Skin of body (tissue), 2 donors: Measurements from ENCODE around the gene PTPRN2. TPM values are rescaled to one million over a fixed set of nuclear protein-coding genes. Genes with fewer than 3 reads are reported as not detected.

Experiments
- DNase-seq: peaks from one replicate; lab custom pipeline; 2025; lab: John Stamatoyannopoulos, UW
- total RNA-seq: library from RNA; depleted of rRNA; stranded (reverse); fragments of >200 nt; gene quantifications from one replicate; pipeline ENCODE4 v1.2.3, GENCODE V29; 2014

Gene PTPRN2
- total RNA-seq, 1 donor from 2014 or later, result 0.99 TPM

- DNase-seq, result no peak
Measured at GRCh38 chr7:158008267-158008666, 579.4 kb downstream of the PTPRN2 start.

DNA sequence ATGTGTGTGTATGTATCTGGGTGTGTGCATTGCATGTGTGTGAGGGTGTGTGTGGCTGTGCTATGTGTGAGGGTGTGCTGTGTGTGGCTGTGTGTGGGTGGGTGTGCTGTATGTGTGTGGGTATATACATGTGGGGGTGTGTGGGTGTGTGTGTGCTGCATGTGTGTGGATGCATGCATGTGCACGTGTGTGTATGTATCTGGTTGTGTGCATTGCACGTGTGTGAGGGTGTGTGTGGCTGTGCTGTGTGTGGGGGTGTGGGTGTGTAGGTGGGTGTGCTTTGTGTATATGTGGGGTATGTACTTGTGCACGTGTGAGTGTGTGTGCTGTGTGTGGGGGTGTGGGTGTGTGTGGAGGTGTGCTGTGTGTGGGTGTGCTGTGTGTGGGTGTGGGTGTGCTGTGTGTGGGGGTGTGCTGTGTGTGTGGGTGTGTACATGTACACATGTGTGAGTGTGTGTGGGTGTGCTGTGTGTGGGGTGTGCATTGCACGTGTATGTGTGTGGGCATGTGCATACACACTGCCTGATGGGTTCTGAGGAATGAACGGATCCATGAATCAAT lies 579.8 kb downstream of the PTPRN2 start:
- no peak for DNase-seq

- DNase-seq, result no peak
Measured at GRCh38 chr7:158006841-158007696, 580.6 kb downstream of the PTPRN2 start.

GRCh38 chr7:158005531-158005930 lies 582.1 kb downstream of the PTPRN2 start:
- no peak for DNase-seq

DNA sequence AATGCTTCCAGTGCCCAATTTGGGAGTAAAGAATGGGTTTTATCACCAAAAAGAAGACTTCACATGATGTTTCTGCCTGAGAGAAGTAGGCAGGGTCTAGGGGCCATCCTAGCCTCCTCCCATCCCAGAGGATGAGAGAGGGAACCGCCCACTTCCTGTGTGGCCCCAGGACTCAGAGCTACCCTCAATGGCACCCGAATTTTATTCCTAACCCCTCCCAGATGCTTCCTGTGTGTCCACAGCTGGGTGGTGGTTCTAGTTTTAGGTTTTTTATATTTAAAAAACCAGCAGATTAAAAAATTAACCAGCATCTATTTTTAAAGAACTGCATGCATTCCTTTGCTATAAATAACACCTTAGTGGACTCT lies 583.5 kb downstream of the PTPRN2 start:
- no peak for DNase-seq

DNA sequence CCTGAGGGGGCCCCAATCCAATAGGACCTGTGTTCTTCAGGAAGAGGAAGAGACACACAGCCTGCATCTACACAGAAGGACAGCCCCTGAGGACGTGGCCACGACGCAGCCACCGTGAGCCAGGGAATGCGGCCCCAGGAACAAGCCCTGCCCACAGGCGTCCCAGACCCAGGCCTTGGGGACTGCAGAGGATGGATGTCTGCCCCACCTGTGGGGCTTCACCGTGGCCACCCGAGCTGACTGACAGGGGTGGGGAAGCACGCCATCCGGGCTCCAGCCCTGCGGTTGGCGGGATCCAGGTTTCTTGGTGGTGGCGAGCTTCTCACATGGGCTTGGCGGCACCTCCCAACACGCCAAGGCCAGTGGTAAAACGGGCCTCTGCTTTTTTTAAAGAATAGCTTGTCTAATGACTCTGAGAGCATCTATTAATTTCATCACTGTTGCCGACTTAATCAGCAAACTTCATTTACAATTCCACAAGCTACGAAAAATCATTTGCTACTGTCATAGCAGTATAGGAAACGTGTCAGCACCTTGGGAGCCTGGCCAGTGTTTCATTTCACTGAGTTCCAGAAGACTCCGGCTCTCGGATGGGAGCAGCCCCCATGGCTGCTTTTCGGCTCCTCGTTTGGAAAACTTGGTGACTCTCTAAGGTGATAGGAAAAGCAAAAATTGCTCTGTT lies 584.0 kb downstream of the PTPRN2 start:
- DNase-seq, result no peak

GRCh38 chr7:158002486-158003080 lies 585.0 kb downstream of the PTPRN2 start:
- no peak for DNase-seq

GRCh38 chr7:158001621-158002320 lies 585.9 kb downstream of the PTPRN2 start:
- DNase-seq, result no peak

- DNase-seq, result no peak
Measured at GRCh38 chr7:158001003-158001402, 586.6 kb downstream of the PTPRN2 start.

GRCh38 chr7:158000160-158000559 lies 587.5 kb downstream of the PTPRN2 start:
- DNase-seq, result no peak

GRCh38 chr7:157998884-157999552 lies 588.6 kb downstream of the PTPRN2 start:
- no peak for DNase-seq

DNA sequence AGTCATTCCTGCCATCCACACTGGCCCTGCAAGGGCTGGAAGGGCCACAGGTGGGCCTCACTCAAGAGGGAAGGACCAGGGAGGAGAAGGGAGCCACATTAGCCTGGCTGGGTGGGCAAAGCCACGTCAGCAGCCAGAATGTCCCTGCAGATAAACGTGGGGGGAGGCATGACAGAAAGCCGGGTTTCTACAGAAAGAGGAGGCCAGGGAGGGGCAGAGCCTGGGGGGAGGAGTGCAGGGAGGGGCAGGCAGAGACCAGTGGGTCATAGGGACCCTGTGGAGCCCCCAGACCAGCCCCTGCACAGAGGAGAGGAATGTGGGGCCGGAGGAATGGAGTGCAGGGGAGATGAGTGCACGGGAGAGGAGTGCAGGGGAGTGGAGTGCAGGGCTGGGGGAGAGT lies 590.2 kb downstream of the PTPRN2 start:
- DNase-seq, result no peak

DNA sequence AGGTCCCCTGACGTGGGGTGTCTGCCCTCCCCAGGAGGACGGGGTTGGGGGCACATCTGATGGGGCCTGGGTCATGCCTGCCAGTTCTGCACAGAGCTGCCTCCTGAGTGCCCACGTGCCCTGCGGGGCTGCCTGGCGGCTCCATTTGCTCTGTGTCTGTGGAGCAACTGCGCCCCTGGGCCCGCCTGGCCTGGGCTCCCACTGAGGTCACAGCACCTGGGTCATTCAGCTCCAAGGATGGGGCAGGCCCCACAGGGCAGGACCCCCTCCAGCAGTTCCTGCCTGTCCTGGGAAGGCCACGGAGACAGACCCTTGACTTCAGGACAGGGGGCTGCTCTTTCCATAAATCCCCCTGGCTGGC lies 590.6 kb downstream of the PTPRN2 start:
- DNase-seq, result no peak

GRCh38 chr7:157996359-157997079 lies 591.1 kb downstream of the PTPRN2 start:
- DNase-seq, result no peak

GRCh38 chr7:157995815-157996214 lies 591.8 kb downstream of the PTPRN2 start:
- DNase-seq, result no peak

GRCh38 chr7:157994319-157994718 lies 593.3 kb downstream of the PTPRN2 start:
- DNase-seq, result no peak

GRCh38 chr7:157993406-157994105 lies 594.1 kb downstream of the PTPRN2 start:
- DNase-seq, result no peak

- no peak for DNase-seq
Measured at GRCh38 chr7:157992511-157993160, 595.0 kb downstream of the PTPRN2 start.

GRCh38 chr7:157991761-157992160 lies 595.9 kb downstream of the PTPRN2 start:
- DNase-seq, result no peak
